B cell (primary cell): Measurements from ENCODE around the gene GRK5.

Experiments used
- CTCF ChIP-seq: fragments of 200-600 bp; IDR thresholded peaks from one replicate; pipeline ENCODE4 v1.8.0; 2022; ENCODE audit warnings: antibody characterized with exemption, mild to moderate bottlenecking
- EZH2 ChIP-seq: IDR thresholded peaks from 2 replicates; pipeline ENCODE4 v1.6.1; 2012; ENCODE audit warnings: borderline replicate concordance, low read depth, mild to moderate bottlenecking, moderate library complexity, low read length; ENCODE audit not compliant: insufficient read depth, poor library complexity, severe bottlenecking

- TF ChIP-seq CTCF (no peak), EZH2 (no peak)
Observed at GRCh38 chr10:119243967-119244366, 36.6 kb downstream of the GRK5 start.
